ENCODE results near the gene SECISBP2.

- no peak for TF ChIP-seq CTCF (conservative IDR thresholded peaks at IDR 0.05; ENCODE audit: low read depth, low read length)
- TF ChIP-seq EZH2 (IDR thresholded peaks at IDR 0.05; ENCODE audit: low read length, unreplicated experiment) = no peak
These were observed 4.5 kb upstream of the SECISBP2 start for GRCh38 chr9:89313842-89314241.

Data from PC-3 (cell line).